Fibroblast of skin of left biceps (primary cell): ENCODE data around the gene HNRNPUL2.

Source experiments
- DNase-seq, 2 experiments: peaks; one replicate each; pipeline ENCODE4 v3.0.0-alpha.2; 2013; ENCODE audit warnings: low read depth in 2 of 2

Gene HNRNPUL2

GRCh38 chr11:62667460-62667859 is 59.8 kb downstream of the HNRNPUL2 start:
- no peak for DNase-seq

DNA sequence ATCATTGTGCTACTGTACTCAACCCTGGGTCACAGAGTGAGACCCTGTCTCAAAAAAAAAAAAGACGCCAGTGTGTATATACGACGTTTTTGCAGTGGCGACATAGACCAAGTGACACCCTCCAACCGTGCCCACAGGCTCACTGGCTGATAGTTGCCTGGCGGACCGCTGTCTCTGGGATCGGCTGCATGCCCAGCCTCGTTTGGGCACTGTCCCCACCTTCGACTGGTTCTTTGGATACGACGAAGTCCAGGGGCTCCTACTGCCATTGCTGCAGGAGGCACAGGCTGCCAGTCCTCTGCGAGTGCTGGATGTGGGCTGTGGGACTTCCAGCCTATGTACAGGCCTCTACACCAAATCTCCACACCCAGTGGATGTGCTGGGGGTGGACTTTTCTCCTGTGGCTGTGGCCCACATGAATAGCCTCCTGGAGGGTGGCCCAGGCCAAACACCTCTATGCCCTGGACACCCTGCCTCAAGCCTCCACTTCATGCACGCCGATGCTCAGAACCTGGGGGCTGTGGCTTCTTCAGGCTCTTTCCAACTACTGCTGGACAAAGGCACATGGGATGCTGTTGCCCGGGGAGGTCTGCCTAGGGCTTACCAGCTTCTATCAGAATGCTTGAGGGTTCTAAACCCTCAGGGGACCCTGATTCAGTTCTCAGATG is 60.9 kb downstream of the HNRNPUL2 start:
- DNase-seq, result no peak

- no peak for DNase-seq
Measured at GRCh38 chr11:62665599-62666258, 61.5 kb downstream of the HNRNPUL2 start.

DNA sequence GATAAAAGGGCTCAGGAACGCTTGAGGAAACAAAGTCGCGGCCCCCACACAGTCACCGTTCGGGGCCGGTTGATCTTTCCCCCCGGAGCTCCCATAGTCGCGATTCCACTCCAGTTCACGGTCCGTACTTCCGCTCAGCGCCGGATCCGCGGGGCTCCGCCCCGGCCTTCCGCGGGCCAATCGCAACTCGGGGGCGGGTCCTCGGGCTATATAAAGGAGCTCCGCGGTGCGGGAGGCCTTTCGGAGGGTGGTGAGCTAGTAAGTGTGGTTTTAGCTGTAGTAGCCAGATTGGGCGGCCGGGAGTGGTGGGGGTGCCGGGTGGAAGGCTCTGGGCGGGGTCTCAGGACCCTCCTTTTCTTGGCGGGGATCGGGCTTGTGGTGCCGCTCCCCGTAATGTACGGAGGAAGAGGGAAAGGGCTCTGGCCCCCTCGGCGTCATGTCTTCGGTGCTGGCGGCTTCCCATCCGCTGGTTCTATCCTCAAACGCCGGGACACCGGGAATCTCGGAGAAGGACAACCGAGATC is 62.1 kb downstream of the HNRNPUL2 start, which contains the start of the genes C11orf98 and CSKMT:
TSS of gene C11orf98 (minus strand) at position 136 of the 524 bp plus-strand sequence. CDS start at position 95, 41 bp downstream.
TSS of gene CSKMT (plus strand) at position 238 of the 524 bp plus-strand sequence. CDS start 568 bp downstream, outside the sequence.
- peak; percentile 83 to 85 for DNase-seq

- no peak for DNase-seq
Measured at GRCh38 chr11:62664405-62665074, 62.7 kb downstream of the HNRNPUL2 start.
